Endothelial cell (in vitro differentiated cells): ENCODE results near the gene GALNT6. TPM values are rescaled to one million over a fixed set of nuclear protein-coding genes. Genes with fewer than 3 reads are reported as not detected.

Experiments used
- DNase-seq: peaks from one replicate; pipeline ENCODE4 v3.0.0; 2021; ENCODE audit warnings: low spot score
- H3K27ac Mint-ChIP-seq: one replicate; pipeline ENCODE4 v1.8.0; 2021; ENCODE audit warnings: mixed read lengths, inconsistent platforms; ENCODE audit not compliant: unreplicated experiment
- H3K27me3 Mint-ChIP-seq: one replicate; pipeline ENCODE4 v1.8.0; 2021; ENCODE audit warnings: mild to moderate bottlenecking, moderate library complexity, mixed read lengths, inconsistent platforms; ENCODE audit not compliant: unreplicated experiment
- H3K36me3 Mint-ChIP-seq: one replicate; pipeline ENCODE4 v1.8.0; 2021; ENCODE audit warnings: mild to moderate bottlenecking, low read depth, mixed read lengths, inconsistent platforms; ENCODE audit not compliant: unreplicated experiment
- H3K4me1 Mint-ChIP-seq: one replicate; pipeline ENCODE4 v1.8.0; 2021; ENCODE audit warnings: mild to moderate bottlenecking, mixed read lengths, inconsistent platforms; ENCODE audit not compliant: unreplicated experiment
- H3K4me3 Mint-ChIP-seq: one replicate; pipeline ENCODE4 v1.8.0; 2021; ENCODE audit warnings: mild to moderate bottlenecking, mixed read lengths, inconsistent platforms; ENCODE audit not compliant: unreplicated experiment
- H3K9me3 Mint-ChIP-seq: one replicate; pipeline ENCODE4 v1.8.0; 2021; ENCODE audit warnings: mixed read lengths, inconsistent platforms; ENCODE audit not compliant: unreplicated experiment
- total RNA-seq: library from RNA; stranded (reverse); fragmentation: NEBNext Ultra II Directional; extraction: Animal tissue kit (Norgen Biotek cat#: 25700); gene quantifications from one replicate; pipeline ENCODE4 v1.2.1, GENCODE V29; 2021; ENCODE audit not compliant: unreplicated experiment
- TF ChIP-seq, protein P1 (sequence below): fragments of 200-600 bp; sonication (generic); IDR thresholded peaks from one replicate; pipeline ENCODE4 v1.5.0; 2021; ENCODE audit warnings: antibody characterized with exemption; ENCODE audit not compliant: unreplicated experiment

The GALNT6 gene
- total RNA-seq, 1 donor from 2014 or later = 12.5 TPM

DNA sequence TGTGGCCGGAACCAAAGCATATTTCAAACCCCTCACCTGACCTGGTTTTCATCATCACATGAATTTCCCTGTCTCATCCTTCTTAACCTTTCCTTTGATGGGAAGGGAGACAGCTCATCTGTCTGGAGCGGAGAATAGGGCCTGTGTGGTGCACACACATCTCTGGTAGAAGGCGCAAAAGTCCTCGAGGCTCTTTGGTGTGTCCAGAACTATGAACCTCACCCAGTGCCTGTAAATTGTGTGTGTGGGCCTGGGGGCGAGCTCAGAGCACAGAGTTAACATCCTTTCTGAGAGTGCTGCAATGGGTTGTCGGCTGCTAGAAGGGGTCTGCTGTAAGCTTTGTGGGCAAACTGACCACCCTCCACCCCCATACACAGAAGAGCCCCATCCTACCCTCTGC lies 749 bp downstream of the GALNT6 start:
- Mint-ChIP-seq H3K4me1 (peaks cover 69% of the 10 kb centered on the region), H3K27ac (peak overlapping the region; percentile 18), H3K36me3 (peaks cover 9% of the 10 kb centered on the region), H3K9me3 (no peaks in the 10 kb centered on the region), H3K27me3 (peaks cover 10% of the 10 kb centered on the region), H3K4me3 (peak overlapping the region; percentile 91)
- no peak for DNase-seq
- TF ChIP-seq, protein P1, sequence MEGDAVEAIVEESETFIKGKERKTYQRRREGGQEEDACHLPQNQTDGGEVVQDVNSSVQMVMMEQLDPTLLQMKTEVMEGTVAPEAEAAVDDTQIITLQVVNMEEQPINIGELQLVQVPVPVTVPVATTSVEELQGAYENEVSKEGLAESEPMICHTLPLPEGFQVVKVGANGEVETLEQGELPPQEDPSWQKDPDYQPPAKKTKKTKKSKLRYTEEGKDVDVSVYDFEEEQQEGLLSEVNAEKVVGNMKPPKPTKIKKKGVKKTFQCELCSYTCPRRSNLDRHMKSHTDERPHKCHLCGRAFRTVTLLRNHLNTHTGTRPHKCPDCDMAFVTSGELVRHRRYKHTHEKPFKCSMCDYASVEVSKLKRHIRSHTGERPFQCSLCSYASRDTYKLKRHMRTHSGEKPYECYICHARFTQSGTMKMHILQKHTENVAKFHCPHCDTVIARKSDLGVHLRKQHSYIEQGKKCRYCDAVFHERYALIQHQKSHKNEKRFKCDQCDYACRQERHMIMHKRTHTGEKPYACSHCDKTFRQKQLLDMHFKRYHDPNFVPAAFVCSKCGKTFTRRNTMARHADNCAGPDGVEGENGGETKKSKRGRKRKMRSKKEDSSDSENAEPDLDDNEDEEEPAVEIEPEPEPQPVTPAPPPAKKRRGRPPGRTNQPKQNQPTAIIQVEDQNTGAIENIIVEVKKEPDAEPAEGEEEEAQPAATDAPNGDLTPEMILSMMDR = no peak

DNA sequence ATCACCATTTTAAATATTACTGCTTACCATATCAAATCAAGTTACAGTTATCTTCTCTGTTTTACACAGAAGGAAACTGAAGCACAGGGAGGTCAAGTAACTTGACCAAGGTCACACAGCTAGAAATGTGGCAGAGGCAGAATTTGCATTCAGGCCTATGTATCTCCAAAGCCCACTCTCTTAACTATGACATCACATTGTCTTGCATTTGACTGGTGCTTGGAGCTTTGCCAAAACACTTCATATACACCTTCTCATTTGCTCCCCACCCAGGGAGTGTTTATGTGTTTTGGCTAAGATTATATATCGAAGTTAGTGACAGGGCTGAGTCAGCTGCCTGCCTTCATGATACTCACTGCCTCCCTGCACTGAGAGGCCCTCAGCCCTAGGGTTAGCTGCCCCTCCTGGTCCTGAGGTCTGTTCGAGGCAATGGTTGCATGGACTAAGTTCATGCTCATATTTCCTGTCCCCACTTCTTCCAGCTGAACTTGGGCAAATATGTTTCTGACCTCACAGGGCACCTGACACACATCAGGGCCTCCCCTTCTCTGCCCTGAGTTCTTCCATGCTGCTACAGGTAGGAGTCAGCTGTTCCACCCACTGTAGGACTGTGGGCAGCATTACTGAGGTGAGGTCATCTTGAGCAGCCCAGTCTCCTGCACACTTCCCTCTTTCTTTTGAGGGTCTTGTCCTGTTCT lies 1.8 kb downstream of the GALNT6 start:
- H3K36me3 Mint-ChIP-seq = peaks cover 9% of the 10 kb centered on the region
- H3K4me3 Mint-ChIP-seq = no peak overlapping the region
- H3K9me3 Mint-ChIP-seq = no peaks in the 10 kb centered on the region
- peaks cover 10% of the 10 kb centered on the region for H3K27me3 Mint-ChIP-seq
- H3K4me1 Mint-ChIP-seq = peaks cover 62% of the 10 kb centered on the region
- H3K27ac Mint-ChIP-seq = no peak overlapping the region
- TF ChIP-seq, protein P1 = no peak
- no peak for DNase-seq

GRCh38 chr12:51388846-51389245 lies 2.4 kb downstream of the GALNT6 start:
- H3K9me3 Mint-ChIP-seq = no peaks in the 10 kb centered on the region
- peaks cover 60% of the 10 kb centered on the region for H3K4me1 Mint-ChIP-seq
- no peak overlapping the region for H3K4me3 Mint-ChIP-seq
- TF ChIP-seq, protein P1 = no peak
- H3K36me3 Mint-ChIP-seq = peaks cover 9% of the 10 kb centered on the region
- DNase-seq = no peak
- peak overlapping the region; percentile 32 for H3K27ac Mint-ChIP-seq
- peaks cover 10% of the 10 kb centered on the region for H3K27me3 Mint-ChIP-seq

DNA sequence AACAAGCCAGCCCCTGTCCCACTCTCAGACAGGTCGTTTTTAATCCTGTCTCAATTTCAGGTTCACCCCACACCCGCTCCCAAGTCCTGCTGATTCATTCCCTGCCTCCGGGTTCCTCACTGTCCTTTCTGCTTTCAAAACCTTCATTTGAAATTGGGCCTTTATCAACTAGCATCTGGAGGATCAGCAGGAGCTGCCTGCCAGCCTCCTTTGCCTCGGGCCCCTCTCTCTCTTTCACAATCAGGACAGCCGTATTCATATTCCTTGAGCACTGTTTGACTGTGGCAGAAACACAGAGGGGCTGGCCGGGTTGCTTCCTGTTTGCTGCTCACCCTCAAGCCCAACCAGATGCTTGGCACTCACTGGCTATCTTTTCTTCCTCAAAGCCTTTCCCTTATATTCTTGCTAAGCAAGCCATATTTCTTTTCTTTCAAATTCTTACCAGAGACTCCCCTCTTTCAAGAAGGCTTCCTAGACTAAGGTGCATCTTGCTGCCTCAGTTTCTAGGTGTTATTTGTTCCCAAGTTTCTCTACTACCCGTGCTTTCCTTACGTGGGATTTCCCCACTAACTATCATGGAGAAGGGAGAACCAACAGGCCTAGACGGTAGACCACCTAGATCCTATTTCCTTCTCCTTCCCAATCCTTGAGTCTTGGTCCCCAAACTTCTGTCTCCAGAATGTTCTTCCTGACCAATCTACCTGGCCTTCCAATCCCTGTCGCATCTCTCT lies 3.0 kb downstream of the GALNT6 start:
- Mint-ChIP-seq H3K4me3 (no peak overlapping the region), H3K36me3 (peaks cover 9% of the 10 kb centered on the region), H3K27me3 (peaks cover 10% of the 10 kb centered on the region), H3K9me3 (no peaks in the 10 kb centered on the region), H3K27ac (peak overlapping the region; percentile 32), H3K4me1 (peaks cover 60% of the 10 kb centered on the region)
- TF ChIP-seq, protein P1 = no peak
- DNase-seq = no peak

DNA sequence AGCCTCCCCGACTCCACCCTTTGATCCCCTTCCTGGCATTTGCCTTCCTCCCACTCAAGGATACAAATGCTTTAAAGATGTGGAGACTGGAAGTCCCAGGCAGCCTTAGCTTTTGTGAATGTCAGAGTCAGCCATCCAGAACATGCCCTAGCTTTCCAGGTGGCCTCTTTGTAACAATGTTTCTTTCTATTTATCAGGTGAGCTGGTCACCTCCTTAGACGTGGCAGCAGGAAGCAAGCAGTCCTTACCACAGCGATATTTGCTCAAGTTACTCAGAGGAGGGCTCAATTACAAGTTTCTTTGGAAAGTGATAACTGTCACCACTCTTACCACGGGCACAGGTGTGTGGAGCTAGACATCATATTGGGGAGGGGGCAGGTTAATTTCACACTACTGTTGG lies 4.9 kb downstream of the GALNT6 start:
- no peaks in the 10 kb centered on the region for H3K9me3 Mint-ChIP-seq
- peaks cover 9% of the 10 kb centered on the region for H3K36me3 Mint-ChIP-seq
- H3K4me3 Mint-ChIP-seq = no peak overlapping the region
- peaks cover 11% of the 10 kb centered on the region for H3K27me3 Mint-ChIP-seq
- no peak overlapping the region for H3K27ac Mint-ChIP-seq
- TF ChIP-seq, protein P1 = no peak
- DNase-seq = no peak
- peaks cover 69% of the 10 kb centered on the region for H3K4me1 Mint-ChIP-seq
